Fibroblast of lung (primary cell): ENCODE measurements around the gene CCIN.

ENCODE experiments used
- EZH2 ChIP-seq: IDR thresholded peaks from 2 replicates; pipeline ENCODE4 v1.5.1; 2012; ENCODE audit warnings: low read length, control low read depth, mild to moderate bottlenecking; ENCODE audit errors: missing control alignments
- TF ChIP-seq, protein P1 (sequence below), 2 donors: IDR thresholded peaks in 1 of 2; conservative IDR thresholded peaks in 1 of 2; 1 replicate in 1 of 2; 2 replicates in 1 of 2; pipeline ENCODE4 v1.5.1; 2011 to 2012; ENCODE audit warnings: low read length in 2 of 2, control low read depth in 1 of 2, inconsistent platforms in 1 of 2, low read depth in 1 of 2, mild to moderate bottlenecking in 1 of 2

DNA sequence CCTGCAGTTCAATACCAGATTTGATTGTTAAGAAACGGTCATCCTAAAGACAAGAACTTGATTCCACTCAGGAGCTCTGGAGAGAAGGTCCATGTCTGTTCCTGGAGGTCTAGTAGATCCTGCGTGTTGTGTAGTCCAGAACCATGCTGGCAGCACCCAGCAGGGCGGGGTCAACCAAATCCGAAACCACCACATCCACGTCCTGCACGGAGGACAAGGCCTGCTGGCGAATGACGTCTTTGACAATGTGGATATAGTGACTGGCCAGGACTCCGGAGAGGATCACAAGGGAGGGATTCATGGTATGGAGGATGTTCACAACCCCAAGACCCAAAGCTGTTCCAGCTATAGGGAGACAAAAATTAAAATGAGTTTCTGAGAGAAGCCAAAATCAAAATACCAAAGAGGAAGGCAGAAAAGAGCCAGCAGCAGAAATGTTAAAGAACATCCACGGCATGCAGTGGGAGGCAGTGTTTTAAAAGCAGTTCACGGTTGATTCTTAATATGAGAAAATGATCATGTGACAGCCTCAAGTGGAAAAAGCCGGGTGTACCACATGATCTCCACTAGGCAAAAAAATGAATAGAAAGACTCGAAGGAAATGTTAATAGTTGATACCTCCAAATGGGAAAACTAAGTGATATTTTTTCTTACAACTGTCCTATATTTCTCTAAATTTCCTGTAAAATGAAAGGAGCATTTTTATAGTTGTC is 48.2 kb downstream of the CCIN start:
- TF ChIP-seq EZH2, result no peak
- TF ChIP-seq, protein P1, sequence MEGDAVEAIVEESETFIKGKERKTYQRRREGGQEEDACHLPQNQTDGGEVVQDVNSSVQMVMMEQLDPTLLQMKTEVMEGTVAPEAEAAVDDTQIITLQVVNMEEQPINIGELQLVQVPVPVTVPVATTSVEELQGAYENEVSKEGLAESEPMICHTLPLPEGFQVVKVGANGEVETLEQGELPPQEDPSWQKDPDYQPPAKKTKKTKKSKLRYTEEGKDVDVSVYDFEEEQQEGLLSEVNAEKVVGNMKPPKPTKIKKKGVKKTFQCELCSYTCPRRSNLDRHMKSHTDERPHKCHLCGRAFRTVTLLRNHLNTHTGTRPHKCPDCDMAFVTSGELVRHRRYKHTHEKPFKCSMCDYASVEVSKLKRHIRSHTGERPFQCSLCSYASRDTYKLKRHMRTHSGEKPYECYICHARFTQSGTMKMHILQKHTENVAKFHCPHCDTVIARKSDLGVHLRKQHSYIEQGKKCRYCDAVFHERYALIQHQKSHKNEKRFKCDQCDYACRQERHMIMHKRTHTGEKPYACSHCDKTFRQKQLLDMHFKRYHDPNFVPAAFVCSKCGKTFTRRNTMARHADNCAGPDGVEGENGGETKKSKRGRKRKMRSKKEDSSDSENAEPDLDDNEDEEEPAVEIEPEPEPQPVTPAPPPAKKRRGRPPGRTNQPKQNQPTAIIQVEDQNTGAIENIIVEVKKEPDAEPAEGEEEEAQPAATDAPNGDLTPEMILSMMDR (conservative IDR thresholded peaks at IDR 0.05 in 1 of 2, IDR thresholded peaks at IDR 0.05 in 1 of 2; ENCODE audit: low read depth in 1 of 2, low read length in 2 of 2), result no peak
